Liver (tissue), 9 donors: Measurements from ENCODE around the gene ST6GAL1. TPM values are rescaled to one million over a fixed set of nuclear protein-coding genes. Genes with fewer than 3 reads are reported as not detected.
A peak's percentile ranks its signal among the peaks of the same experiment; 100 is the strongest.

Source experiments
- DNase-seq: peaks from one replicate; pipeline ENCODE4 v3.0.0-alpha.2; 2017; ENCODE audit warnings: low spot score
- H3K27ac ChIP-seq, 2 donors: one replicate each; pipeline ENCODE4 v1.7.0; 2013; ENCODE audit warnings: inconsistent platforms in 2 of 2, low read length in 2 of 2, control low read depth in 1 of 2, low read depth in 1 of 2, mild to moderate bottlenecking in 1 of 2
- H3K27me3 ChIP-seq, 4 donors: one replicate each; pipeline versions ENCODE4 v1.6.1 to v1.7.0; 2013; ENCODE audit warnings: low read length in 3 of 4, inconsistent platforms in 1 of 4, mild to moderate bottlenecking in 1 of 4, moderate library complexity in 1 of 4; ENCODE audit not compliant: control insufficient read depth in 4 of 4, insufficient read depth in 4 of 4
- H3K36me3 ChIP-seq, 4 donors: one replicate each; pipeline versions ENCODE4 v1.6.1 to v1.7.0; 2013; ENCODE audit warnings: low read length in 3 of 4, mild to moderate bottlenecking in 3 of 4, low read depth in 1 of 4, moderate library complexity in 1 of 4; ENCODE audit not compliant: control insufficient read depth in 4 of 4, insufficient read depth in 3 of 4
- H3K4me1 ChIP-seq, 4 donors: one replicate each; pipeline versions ENCODE4 v1.6.1 to v1.7.0; 2013; ENCODE audit warnings: low read length in 3 of 4, mild to moderate bottlenecking in 3 of 4, moderate library complexity in 1 of 4; ENCODE audit not compliant: control insufficient read depth in 4 of 4, insufficient read depth in 4 of 4
- H3K4me3 ChIP-seq, 3 donors: one replicate each; pipeline versions ENCODE4 v1.6.1 to v1.7.0; 2013; ENCODE audit warnings: low read length in 3 of 3, control low read depth in 1 of 3, low read depth in 1 of 3, mild to moderate bottlenecking in 1 of 3
- H3K9ac ChIP-seq, 2 donors: one replicate each; pipeline ENCODE4 v1.7.0; 2013; ENCODE audit warnings: low read length in 2 of 2, mild to moderate bottlenecking in 2 of 2, moderate library complexity in 2 of 2, control low read depth in 1 of 2, low read depth in 1 of 2
- H3K9me3 ChIP-seq, 4 donors: one replicate each; pipeline versions ENCODE4 v1.6.1 to v1.7.0; 2013; ENCODE audit warnings: low read length in 3 of 4; ENCODE audit not compliant: control insufficient read depth in 4 of 4
- CTCF ChIP-seq: fragments of 150-350 bp; IDR thresholded peaks from 2 replicates; pipeline ENCODE4 v1.5.1; 2017; ENCODE audit warnings: improper control_type of control experiment, low read depth, low read length; ENCODE audit not compliant: missing input control
- EGR1 ChIP-seq, 2 donors: IDR thresholded peaks; 2 replicates each; pipeline ENCODE4 v1.6.1; 2016 to 2018; ENCODE audit warnings: antibody characterized with exemption in 2 of 2, low read depth in 2 of 2
- FOXA1 ChIP-seq: IDR thresholded peaks from 2 replicates; pipeline ENCODE4 v1.6.1; 2016; ENCODE audit warnings: antibody characterized with exemption
- FOXA2 ChIP-seq: IDR thresholded peaks from 2 replicates; pipeline ENCODE4 v1.6.1; 2016; ENCODE audit warnings: antibody characterized with exemption
- GABPA ChIP-seq, 2 donors: IDR thresholded peaks in 1 of 2; conservative IDR thresholded peaks in 1 of 2; 2 replicates each; pipeline ENCODE4 v1.6.1; 2016; ENCODE audit warnings: antibody characterized with exemption in 2 of 2, mild to moderate bottlenecking in 1 of 2, moderate library complexity in 1 of 2
- HNF4A ChIP-seq, 2 donors: conservative IDR thresholded peaks; 2 replicates each; pipeline ENCODE4 v1.6.1; 2016; ENCODE audit warnings: antibody characterized with exemption in 2 of 2, mild to moderate bottlenecking in 2 of 2
- HNF4G ChIP-seq: IDR thresholded peaks from 2 replicates; pipeline ENCODE4 v1.6.1; 2016; ENCODE audit warnings: antibody characterized with exemption
- JUND ChIP-seq, 2 donors: IDR thresholded peaks; 2 replicates each; pipeline ENCODE4 v1.6.1; 2016; ENCODE audit warnings: antibody characterized with exemption in 2 of 2
- NR2F2 ChIP-seq: IDR thresholded peaks from 2 replicates; pipeline ENCODE4 v1.6.1; 2016; ENCODE audit warnings: antibody characterized with exemption
- RAD21 ChIP-seq, 2 donors: IDR thresholded peaks; 2 replicates each; pipeline ENCODE4 v1.6.1; 2016; ENCODE audit warnings: antibody characterized with exemption in 2 of 2, mild to moderate bottlenecking in 2 of 2
- RXRA ChIP-seq, 2 donors: IDR thresholded peaks; 2 replicates each; pipeline ENCODE4 v1.6.1; 2017 to 2018; ENCODE audit warnings: antibody characterized with exemption in 2 of 2, mild to moderate bottlenecking in 1 of 2
- SP1 ChIP-seq: IDR thresholded peaks from 2 replicates; pipeline ENCODE4 v1.6.1; 2018; ENCODE audit warnings: antibody characterized with exemption, mild to moderate bottlenecking
- TAF1 ChIP-seq: conservative IDR thresholded peaks from 2 replicates; pipeline ENCODE4 v1.6.1; 2016; ENCODE audit warnings: antibody characterized with exemption, mild to moderate bottlenecking
- YY1 ChIP-seq: IDR thresholded peaks from 2 replicates; pipeline ENCODE4 v1.6.1; 2016; ENCODE audit warnings: antibody characterized with exemption, mild to moderate bottlenecking
- WGBS: extraction: QIAGEN DNeasy Blood & Tissue Kit; methylation state at CpG from one replicate; pipeline ENCODE4 v1.1.7; 2013; 5-methylcytosine and 5-hydroxymethylcytosine counted together
- polyA plus RNA-seq, 2 donors: library from polyadenylated mRNA; stranded (reverse) in 1 of 2; unstranded in 1 of 2; fragments of 200-250 nt in 1 of 2; fragments of >200 nt in 1 of 2; fragmentation: Nextera tagmentation in 1 of 2; extraction: Ambion mirVana in 1 of 2; gene quantifications; one replicate each; pipeline versions ENCODE4 v1.2.1 to v1.2.3, GENCODE V29; 2013 to 2015
- total RNA-seq, 2 donors: library from RNA; depleted of rRNA; stranded (reverse); fragments of >200 nt; gene quantifications; one replicate each; pipeline ENCODE4 v1.2.3, GENCODE V29; 2014
- TF ChIP-seq, protein P1 (sequence below): IDR thresholded peaks from 2 replicates; pipeline ENCODE4 v1.6.1; 2016; ENCODE audit warnings: antibody characterized with exemption
- TF ChIP-seq, protein P2 (sequence below): IDR thresholded peaks from 2 replicates; pipeline ENCODE4 v1.6.1; 2016; ENCODE audit warnings: antibody characterized with exemption, mild to moderate bottlenecking
- TF ChIP-seq, protein P3 (sequence below): IDR thresholded peaks from 2 replicates; pipeline ENCODE4 v1.6.1; 2016; ENCODE audit warnings: antibody characterized with exemption
- TF ChIP-seq, protein P4 (sequence below): IDR thresholded peaks from 2 replicates; pipeline ENCODE4 v1.6.1; 2016; ENCODE audit warnings: antibody characterized with exemption
- donor health status: healthy.
- donor health status: healthy.
- donor health status: healthy.
- donor health status: healthy.
- donor health status: healthy.

Gene ST6GAL1
- total and polyA plus RNA-seq, 4 donors, result 102 to 425 (median 328) TPM

- TF ChIP-seq FOXA1 (no peak), JUND (IDR thresholded peaks at IDR 0.05) (no peak), HNF4A (conservative IDR thresholded peaks at IDR 0.05) (no peak), SP1 (no peak), GABPA (IDR thresholded peaks at IDR 0.05 in 1 of 2, conservative IDR thresholded peaks at IDR 0.05 in 1 of 2) (no peak), YY1 (no peak), TAF1 (no peak), RXRA (IDR thresholded peaks at IDR 0.05) (no peak)
- Histone ChIP-seq H3K9me3 (no peaks in the 10 kb centered on the region), H3K4me1 (peaks cover 12 to 51% (median 37%) of the 10 kb centered on the region in 4 donors), H3K27me3 (no peaks in the 10 kb centered on the region), H3K36me3 (peaks cover 0 to 5% (median 0%) of the 10 kb centered on the region in 4 donors), H3K27ac (peak overlapping the region; percentile 91 to 98), H3K4me3 (peak overlapping the region in 2 of 3 donors; percentile 25 to 27), H3K9ac (peak overlapping the region in 1 of 2 donors; percentile 64)
- DNase-seq, result no peak
- WGBS, result 78% methylated on average over 6 of the region's 6 CpGs
These were observed 45.4 kb downstream of the ST6GAL1 start for GRCh38 chr3:186975726-186976125.

DNA sequence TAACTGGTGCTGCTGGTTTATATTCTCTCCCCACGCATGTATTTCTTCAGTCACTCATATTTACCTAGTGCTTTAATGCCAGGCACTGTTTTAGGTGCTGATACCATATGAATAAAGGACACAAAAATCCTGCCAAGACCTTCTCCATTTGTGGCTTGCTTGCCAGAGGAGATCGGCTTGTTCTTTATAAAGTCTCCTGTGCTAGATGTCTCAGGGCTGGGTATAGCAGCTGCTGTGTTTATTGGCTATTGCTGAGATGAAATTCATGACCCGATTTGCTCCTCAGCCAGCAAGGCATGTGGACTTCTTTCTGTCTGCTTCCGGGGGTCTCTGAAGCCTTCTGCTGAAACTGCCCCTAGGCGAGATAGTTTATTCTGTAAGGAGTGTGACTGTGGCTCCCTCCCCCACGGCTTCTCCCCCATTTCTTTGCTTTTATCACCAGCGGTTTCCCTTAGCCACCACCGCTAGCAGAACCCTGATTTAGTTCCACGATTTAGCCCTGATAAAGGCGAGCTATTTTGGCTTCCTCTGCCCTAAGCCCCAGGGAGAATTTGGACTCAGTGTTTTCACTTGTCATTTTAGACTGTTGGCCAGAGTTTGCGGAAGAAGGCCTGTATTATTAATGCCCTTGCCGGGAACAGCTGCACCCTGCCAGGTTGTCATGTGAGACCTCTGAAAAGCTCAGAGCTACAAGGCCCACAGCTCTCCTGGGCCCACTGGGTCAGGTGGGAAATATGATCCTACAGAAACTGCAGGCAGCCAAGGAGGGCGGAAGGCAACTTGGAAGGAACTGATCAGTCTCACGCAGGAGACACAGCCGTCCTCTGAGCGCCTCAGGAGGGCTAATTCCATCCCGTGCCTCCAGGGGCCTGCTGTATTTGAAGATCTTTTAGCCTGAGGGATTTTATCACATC is 46.8 kb downstream of the ST6GAL1 start:
- H3K4me1 ChIP-seq, result peaks cover 8 to 55% (median 36%) of the 10 kb centered on the region in 4 donors
- peak overlapping the region in 2 of 3 donors; percentile 9 to 23 for H3K4me3 ChIP-seq
- H3K9ac ChIP-seq, result peak overlapping the region; percentile 34 to 95
- H3K27me3 ChIP-seq, result no peaks in the 10 kb centered on the region
- no peaks in the 10 kb centered on the region for H3K9me3 ChIP-seq
- peak overlapping the region; percentile 91 to 98 for H3K27ac ChIP-seq
- TF ChIP-seq CTCF (no peak), GABPA (IDR thresholded peaks at IDR 0.05 in 1 of 2, conservative IDR thresholded peaks at IDR 0.05 in 1 of 2) (peak in 1 of 2 donors; percentile 57), JUND (IDR thresholded peaks at IDR 0.05) (peak; percentile 39 to 78), FOXA2 (peak; percentile 8), EGR1 (IDR thresholded peaks at IDR 0.05; ENCODE audit: low read depth in 2 of 2) (peak in 1 of 2 donors; percentile 78), RXRA (IDR thresholded peaks at IDR 0.05) (peak; percentile 71 to 79), HNF4A (conservative IDR thresholded peaks at IDR 0.05) (peak; percentile 86 to 87), YY1 (peak; percentile 89), FOXA1 (no peak), TAF1 (no peak), NR2F2 (peak; percentile 57), SP1 (peak; percentile 90), RAD21 (IDR thresholded peaks at IDR 0.05) (peak; percentile 36 to 61), HNF4G (peak; percentile 47)
- TF ChIP-seq, protein P1, sequence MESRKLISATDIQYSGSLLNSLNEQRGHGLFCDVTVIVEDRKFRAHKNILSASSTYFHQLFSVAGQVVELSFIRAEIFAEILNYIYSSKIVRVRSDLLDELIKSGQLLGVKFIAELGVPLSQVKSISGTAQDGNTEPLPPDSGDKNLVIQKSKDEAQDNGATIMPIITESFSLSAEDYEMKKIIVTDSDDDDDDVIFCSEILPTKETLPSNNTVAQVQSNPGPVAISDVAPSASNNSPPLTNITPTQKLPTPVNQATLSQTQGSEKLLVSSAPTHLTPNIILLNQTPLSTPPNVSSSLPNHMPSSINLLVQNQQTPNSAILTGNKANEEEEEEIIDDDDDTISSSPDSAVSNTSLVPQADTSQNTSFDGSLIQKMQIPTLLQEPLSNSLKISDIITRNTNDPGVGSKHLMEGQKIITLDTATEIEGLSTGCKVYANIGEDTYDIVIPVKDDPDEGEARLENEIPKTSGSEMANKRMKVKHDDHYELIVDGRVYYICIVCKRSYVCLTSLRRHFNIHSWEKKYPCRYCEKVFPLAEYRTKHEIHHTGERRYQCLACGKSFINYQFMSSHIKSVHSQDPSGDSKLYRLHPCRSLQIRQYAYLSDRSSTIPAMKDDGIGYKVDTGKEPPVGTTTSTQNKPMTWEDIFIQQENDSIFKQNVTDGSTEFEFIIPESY, result peak; percentile 76
- TF ChIP-seq, protein P2, sequence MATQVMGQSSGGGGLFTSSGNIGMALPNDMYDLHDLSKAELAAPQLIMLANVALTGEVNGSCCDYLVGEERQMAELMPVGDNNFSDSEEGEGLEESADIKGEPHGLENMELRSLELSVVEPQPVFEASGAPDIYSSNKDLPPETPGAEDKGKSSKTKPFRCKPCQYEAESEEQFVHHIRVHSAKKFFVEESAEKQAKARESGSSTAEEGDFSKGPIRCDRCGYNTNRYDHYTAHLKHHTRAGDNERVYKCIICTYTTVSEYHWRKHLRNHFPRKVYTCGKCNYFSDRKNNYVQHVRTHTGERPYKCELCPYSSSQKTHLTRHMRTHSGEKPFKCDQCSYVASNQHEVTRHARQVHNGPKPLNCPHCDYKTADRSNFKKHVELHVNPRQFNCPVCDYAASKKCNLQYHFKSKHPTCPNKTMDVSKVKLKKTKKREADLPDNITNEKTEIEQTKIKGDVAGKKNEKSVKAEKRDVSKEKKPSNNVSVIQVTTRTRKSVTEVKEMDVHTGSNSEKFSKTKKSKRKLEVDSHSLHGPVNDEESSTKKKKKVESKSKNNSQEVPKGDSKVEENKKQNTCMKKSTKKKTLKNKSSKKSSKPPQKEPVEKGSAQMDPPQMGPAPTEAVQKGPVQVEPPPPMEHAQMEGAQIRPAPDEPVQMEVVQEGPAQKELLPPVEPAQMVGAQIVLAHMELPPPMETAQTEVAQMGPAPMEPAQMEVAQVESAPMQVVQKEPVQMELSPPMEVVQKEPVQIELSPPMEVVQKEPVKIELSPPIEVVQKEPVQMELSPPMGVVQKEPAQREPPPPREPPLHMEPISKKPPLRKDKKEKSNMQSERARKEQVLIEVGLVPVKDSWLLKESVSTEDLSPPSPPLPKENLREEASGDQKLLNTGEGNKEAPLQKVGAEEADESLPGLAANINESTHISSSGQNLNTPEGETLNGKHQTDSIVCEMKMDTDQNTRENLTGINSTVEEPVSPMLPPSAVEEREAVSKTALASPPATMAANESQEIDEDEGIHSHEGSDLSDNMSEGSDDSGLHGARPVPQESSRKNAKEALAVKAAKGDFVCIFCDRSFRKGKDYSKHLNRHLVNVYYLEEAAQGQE, result peak; percentile 67
- TF ChIP-seq, protein P3, sequence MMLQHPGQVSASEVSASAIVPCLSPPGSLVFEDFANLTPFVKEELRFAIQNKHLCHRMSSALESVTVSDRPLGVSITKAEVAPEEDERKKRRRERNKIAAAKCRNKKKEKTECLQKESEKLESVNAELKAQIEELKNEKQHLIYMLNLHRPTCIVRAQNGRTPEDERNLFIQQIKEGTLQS, result peak; percentile 44
- TF ChIP-seq, protein P4, sequence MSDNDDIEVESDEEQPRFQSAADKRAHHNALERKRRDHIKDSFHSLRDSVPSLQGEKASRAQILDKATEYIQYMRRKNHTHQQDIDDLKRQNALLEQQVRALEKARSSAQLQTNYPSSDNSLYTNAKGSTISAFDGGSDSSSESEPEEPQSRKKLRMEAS, result peak; percentile 88
- 26% methylated on average over 17 of the region's 17 CpGs for WGBS
- DNase-seq, result no peak
- H3K36me3 ChIP-seq, result peaks cover 0 to 7% (median 0%) of the 10 kb centered on the region in 4 donors
